Measurements from ENCODE around the gene SLC46A3. TPM values are rescaled to one million over a fixed set of nuclear protein-coding genes. Genes with fewer than 3 reads are reported as not detected.

The SLC46A3 gene
- total RNA-seq, 4 donors from 2014 or later = 5.3 to 13.8 (median 9.6) TPM

GRCh38 chr13:28680541-28680940 lies 38.2 kb downstream of the SLC46A3 start:
- Histone ChIP-seq H3K27ac (no peak overlapping the region), H3K36me3 (peaks cover 41% of the 10 kb centered on the region), H3K4me3 (no peak overlapping the region), H3K9me3 (no peaks in the 10 kb centered on the region), H3K27me3 (no peaks in the 10 kb centered on the region), H3K4me1 (no peaks in the 10 kb centered on the region)
- WGBS = 92% methylated on average over 2 of the region's 2 CpGs
- no peak for DNase-seq (ENCODE audit: low spot score in 2 of 2)
- no peak for TF ChIP-seq EP300 (IDR thresholded peaks at IDR 0.05)
- TF ChIP-seq POLR2AphosphoS5 (IDR thresholded peaks at IDR 0.05) = no peak
- TF ChIP-seq CTCF (IDR thresholded peaks at IDR 0.05) = no peak

GRCh38 chr13:28679628-28680027 lies 39.1 kb downstream of the SLC46A3 start:
- Histone ChIP-seq H3K36me3 (peaks cover 50% of the 10 kb centered on the region), H3K27me3 (no peaks in the 10 kb centered on the region)
- 92% methylated on average over 1 of the region's 1 CpG for WGBS

GRCh38 chr13:28678809-28679208 lies 40.0 kb downstream of the SLC46A3 start:
- no peaks in the 10 kb centered on the region for H3K4me1 ChIP-seq
- H3K36me3 ChIP-seq = peaks cover 58% of the 10 kb centered on the region
- no peak for DNase-seq (ENCODE audit: low spot score in 2 of 2)
- no peaks in the 10 kb centered on the region for H3K9me3 ChIP-seq
- no peak overlapping the region for H3K4me3 ChIP-seq
- H3K27ac ChIP-seq = no peak overlapping the region
- no peak for TF ChIP-seq EP300 (IDR thresholded peaks at IDR 0.05)
- peak in 1 of 2 donors; percentile 4 for TF ChIP-seq CTCF (IDR thresholded peaks at IDR 0.05)
- TF ChIP-seq POLR2A (IDR thresholded peaks at IDR 0.05) = no peak
- H3K27me3 ChIP-seq = no peaks in the 10 kb centered on the region
- WGBS = 74% methylated on average over 1 of the region's 1 CpG

More at GRCh38 chr13:28679628-28680027, 39.1 kb downstream of the SLC46A3 start:
- no peak overlapping the region for H3K27ac ChIP-seq
- no peaks in the 10 kb centered on the region for H3K9me3 ChIP-seq
- TF ChIP-seq POLR2AphosphoS5 (IDR thresholded peaks at IDR 0.05) = no peak
- peak in 1 of 2 donors; percentile 12 for TF ChIP-seq CTCF (IDR thresholded peaks at IDR 0.05)
- H3K4me1 ChIP-seq = no peaks in the 10 kb centered on the region
- no peak overlapping the region for H3K4me3 ChIP-seq
- DNase-seq (ENCODE audit: low spot score in 2 of 2) = no peak

GRCh38 chr13:28671126-28671792 lies 47.5 kb downstream of the SLC46A3 start:
- no peak overlapping the region for H3K4me3 ChIP-seq
- no peak overlapping the region for H3K27ac ChIP-seq
- H3K9me3 ChIP-seq = no peaks in the 10 kb centered on the region
- no peaks in the 10 kb centered on the region for H3K27me3 ChIP-seq
- no peak for DNase-seq (ENCODE audit: low spot score in 2 of 2)
- H3K36me3 ChIP-seq = peaks cover 96% of the 10 kb centered on the region
- TF ChIP-seq POLR2AphosphoS5 (IDR thresholded peaks at IDR 0.05) (no peak), CTCF (IDR thresholded peaks at IDR 0.05) (no peak), POLR2A (IDR thresholded peaks at IDR 0.05) (no peak), EP300 (IDR thresholded peaks at IDR 0.05) (no peak)
- no peaks in the 10 kb centered on the region for H3K4me1 ChIP-seq

- Histone ChIP-seq H3K27ac (no peak overlapping the region), H3K4me3 (no peak overlapping the region), H3K9me3 (no peaks in the 10 kb centered on the region), H3K36me3 (peaks cover 93% of the 10 kb centered on the region), H3K4me1 (no peaks in the 10 kb centered on the region), H3K27me3 (no peaks in the 10 kb centered on the region)
- WGBS = 91% methylated on average over 9 of the region's 9 CpGs
- DNase-seq (ENCODE audit: low spot score in 2 of 2) = no peak
- no peak for TF ChIP-seq EP300 (IDR thresholded peaks at IDR 0.05)
- no peak for TF ChIP-seq POLR2A (IDR thresholded peaks at IDR 0.05)
- TF ChIP-seq CTCF (IDR thresholded peaks at IDR 0.05) = no peak
Observed at GRCh38 chr13:28666897-28667488, 51.8 kb downstream of the SLC46A3 start.

All from suprapubic skin (tissue), 4 donors.